HK-2 (cell line): Measurements from ENCODE around the gene FANCC.
"Not testable (repeated sequence)": the region's sequence is repeated elsewhere in the genome, so short reads cannot be mapped to it uniquely, and the experiment has no call there.

ENCODE experiments used
- DNase-seq: peaks from one replicate; pipeline ENCODE4 v3.0.0-alpha.2; 2018; ENCODE audit not compliant: unreplicated experiment

The FANCC gene

DNA sequence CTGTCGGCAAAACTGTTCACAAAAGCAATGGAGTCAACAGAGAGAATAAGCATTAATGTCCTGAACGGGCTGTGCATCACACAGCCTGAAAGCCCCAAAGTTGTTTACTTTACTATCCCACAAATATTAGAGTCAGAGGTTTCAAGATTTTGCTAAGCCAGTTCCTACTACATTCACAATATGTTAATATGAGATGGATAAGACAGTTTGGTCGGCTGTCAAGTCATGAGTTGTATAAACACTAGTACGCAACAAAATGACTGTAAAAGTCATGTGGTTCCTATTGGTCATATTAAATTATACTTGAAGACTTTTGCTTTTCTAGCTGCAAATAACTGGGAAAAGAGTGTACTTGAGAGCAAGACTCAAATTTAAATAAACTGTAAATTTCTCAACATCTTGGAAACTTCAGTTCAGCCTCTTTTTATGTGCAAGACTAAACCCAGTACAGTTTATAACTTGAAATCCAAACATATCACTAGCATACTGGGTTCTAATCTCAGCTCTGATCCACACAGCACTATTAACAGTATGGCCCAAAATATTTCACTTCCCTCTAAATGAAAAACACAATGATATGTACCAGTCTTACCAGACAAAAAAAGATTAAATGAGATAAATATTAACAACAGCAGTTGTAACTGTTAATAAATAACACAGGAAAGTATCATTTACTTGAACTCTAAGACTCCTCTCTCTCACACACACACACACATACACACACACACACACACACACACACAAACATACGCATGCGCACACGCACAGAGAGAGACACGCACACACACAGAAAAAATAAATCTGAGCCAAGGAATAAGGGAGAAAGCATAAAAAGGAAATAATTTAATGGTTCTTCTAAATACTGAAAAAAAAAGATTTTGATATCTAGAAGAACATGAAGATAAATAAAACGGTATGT is 33.1 kb downstream of the FANCC start:
- DNase-seq = peak; percentile 20

- no peak for DNase-seq
Observed at GRCh38 chr9:95283673-95284072, 33.8 kb downstream of the FANCC start.

- DNase-seq = no peak
Observed at GRCh38 chr9:95282332-95282731, 35.2 kb downstream of the FANCC start.

- no peak for DNase-seq
Observed at GRCh38 chr9:95280745-95281144, 36.8 kb downstream of the FANCC start.

DNA sequence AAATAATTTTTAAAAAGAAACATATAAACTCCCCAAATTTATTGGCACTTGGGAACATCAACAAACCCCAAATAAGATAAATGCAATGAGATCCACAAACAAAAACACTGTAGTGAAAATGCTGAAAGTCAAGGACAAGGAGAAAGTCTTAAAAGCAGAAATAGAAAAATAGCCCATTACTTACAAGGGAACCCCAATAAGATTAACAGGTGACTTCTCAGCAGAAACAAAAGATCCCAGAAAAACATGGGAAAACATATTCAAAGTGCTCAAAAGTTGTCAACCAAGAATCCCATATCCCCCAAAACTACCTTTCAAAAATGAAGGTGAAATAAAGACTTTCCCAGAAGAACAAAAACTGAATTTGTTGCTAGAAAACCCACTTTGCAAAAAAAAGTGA is 40.0 kb downstream of the FANCC start:
- no peak for DNase-seq

- DNase-seq = no peak
Observed at GRCh38 chr9:95276395-95276954, 41.0 kb downstream of the FANCC start.

DNA sequence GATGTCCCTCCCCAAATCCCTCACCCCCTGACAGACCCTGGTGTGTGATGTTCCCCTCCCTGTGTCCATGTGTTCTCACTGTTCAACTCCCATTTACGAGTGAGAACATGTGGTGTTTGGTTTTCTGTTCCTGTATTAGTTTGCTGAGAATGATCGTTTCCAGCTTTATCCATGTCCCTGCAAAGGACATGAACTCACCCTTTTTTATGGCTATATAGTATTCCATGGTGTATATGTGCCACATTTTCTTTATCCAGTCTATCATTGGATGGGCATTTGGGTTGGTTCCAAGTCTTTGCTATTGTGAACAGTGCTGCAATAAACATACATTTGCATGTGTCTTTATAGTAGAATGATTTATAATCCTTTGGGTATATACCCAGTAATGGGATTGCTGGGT is 43.3 kb downstream of the FANCC start:
- not testable (repeated sequence) for DNase-seq

GRCh38 chr9:95273369-95274022 is 44.0 kb downstream of the FANCC start:
- DNase-seq = no peak

DNA sequence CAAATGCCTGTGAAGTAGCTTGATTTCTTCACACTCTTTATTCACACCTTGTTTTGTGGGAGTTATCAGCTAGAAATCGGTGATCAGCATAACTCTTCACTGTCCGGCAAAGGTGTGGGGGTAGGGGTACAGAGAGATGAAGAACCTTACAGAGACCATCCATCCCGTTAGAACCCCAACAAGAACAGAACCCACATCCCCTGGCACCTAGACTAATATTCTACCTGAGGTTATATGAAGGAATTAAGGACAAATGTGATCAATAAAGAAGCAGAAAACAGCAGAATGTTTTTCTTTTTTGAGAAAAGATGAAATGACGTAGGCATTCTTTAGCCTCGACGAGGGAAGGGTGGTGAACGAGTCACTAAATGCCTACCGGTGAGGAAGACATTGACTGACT is 44.7 kb downstream of the FANCC start:
- no peak for DNase-seq

DNA sequence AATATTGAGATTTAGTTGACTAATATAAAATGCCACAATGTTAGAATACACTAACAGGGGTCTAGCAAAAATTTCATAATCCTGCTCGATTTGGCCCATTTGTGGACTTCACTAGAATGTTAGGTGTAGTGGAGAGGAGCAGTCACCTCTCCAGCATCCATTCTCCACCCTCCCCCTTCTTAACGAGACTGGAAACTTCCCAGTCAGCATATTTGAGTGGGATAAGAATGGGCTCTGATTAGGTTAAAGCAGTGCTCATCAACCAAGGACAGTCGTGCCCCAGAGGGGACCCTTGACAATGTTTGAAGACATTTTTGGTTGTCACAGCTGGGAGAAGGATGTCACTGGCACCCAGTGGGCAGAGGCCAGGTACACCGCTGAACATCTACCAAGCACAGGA is 46.7 kb downstream of the FANCC start:
- DNase-seq = no peak

- peak; percentile 28 for DNase-seq
Observed at GRCh38 chr9:95269803-95270773, 47.4 kb downstream of the FANCC start.

DNA sequence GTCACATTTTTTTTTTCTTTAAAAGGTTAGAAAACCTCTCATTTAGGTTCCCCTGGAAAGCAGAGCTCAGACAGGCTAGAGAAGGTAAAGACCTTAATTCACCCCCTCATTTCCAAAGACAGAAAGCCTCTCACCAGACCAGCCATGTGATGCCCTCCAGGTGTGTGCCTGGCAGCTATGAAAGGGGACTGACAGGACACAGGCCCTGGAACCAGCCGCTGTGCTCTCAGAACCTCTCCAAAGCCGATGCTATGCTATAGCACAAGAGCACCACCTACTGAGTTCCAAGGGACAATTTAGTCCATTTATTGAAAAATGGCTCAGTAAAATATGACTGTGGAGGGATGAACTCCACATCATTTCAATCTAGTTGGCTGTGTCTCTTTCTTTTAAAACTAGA is 48.8 kb downstream of the FANCC start:
- no peak for DNase-seq

- DNase-seq = no peak
Observed at GRCh38 chr9:95266649-95267048, 50.9 kb downstream of the FANCC start.

DNA sequence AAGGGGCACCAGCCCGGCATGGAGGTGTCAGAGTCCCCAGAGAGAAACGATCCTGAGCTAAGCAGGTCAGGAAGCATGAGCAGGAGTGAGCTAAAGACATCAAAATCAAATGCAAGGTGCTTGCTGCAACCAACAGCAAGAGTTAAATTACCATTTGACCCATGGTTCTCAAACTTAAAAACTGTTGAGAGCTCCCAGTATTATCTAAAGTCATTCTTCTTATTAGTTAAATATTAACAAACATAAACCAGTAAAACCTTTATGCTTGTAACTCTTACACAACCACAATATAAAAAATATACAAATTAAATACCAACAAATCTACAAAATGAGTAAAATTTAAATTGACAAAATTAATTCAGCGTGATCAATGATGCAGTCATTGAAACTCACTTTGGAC is 51.5 kb downstream of the FANCC start:
- DNase-seq = no peak

DNA sequence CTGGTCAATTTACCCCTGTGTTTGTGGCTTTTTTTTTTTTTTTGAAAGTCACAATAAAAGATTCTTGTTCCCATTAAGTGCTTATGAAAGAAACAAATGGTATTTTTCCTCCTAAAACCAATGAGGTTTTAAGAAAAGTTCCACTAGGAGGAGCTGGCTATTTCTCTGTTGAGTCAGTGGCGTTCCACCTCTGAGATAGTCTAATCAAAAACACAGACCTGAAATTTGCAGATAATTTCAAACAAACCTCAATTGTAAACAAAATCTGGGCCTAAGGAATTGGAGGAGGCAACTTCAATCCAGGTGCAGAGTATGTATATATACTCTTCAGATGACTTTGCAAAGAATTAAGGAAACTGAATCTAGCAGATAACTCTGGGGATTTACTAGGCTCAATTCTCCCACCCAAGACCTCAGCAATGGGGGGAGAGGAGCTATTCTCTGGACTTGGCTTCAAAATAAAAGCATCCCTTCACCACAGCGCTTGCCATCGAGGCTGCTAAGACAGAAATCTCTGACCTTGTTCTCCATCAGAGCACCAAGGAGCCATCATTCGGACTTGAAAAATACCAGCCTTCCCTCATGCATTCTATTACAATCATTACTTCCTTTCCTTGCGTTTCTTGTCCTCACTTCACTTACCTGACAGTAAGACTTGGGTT is 52.4 kb downstream of the FANCC start:
- no peak for DNase-seq

GRCh38 chr9:95261890-95262289 is 55.6 kb downstream of the FANCC start:
- no peak for DNase-seq

DNA sequence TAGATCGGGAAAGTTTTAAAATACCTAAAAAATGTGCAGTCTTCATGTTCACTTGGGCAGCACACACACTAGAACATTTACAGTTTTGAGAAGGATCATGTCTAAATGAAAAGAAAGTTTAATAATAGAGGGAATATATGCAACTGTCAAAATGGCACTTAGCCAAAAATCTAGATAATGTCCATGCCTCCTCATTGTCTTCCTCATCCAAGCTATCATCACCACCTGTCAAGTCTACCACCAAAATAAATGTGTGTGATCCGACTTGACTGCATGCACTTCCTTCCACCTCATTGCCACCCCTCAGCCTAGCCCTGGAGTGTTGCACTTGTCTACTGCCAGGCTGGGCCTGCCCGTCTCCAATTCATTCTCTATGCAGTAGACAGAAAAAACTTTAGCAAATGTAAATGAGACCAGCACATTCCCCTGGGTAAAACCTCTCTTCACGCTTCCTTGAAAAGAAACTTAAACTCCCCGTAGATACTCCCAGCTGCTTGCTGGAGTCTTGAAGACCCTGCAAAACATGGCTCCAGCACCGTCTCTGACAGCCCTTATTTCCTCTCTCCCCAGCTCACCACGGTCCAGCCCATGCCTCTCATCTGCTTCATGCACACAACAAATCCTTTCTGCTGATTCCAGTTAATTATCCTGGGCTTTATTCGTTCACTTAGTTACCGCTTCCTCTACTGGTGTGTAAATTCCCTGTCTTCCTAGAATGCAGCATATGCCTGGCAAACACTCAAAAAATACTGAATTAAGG is 66.9 kb downstream of the FANCC start:
- no peak for DNase-seq

DNA sequence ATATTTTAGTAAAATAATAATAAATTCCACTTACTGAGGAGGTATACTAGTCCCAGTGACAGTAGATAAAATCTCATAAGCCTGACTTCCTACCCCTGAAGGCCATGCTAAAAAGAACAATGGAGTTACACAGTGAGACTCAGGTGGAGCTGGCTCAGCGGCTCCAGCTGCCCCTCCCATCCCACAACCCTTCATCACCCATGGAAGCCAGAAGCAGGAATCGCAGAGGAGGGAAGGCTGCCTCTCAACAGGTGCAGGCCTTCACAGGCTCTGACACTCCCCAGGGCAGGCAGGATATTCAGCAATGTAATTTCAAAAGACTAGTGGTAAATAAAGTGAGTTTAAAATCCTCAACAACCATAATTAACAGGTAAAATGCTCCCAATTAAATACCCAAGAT is 67.5 kb downstream of the FANCC start:
- DNase-seq = no peak

- no peak for DNase-seq
Observed at GRCh38 chr9:95246547-95246946, 71.0 kb downstream of the FANCC start.

GRCh38 chr9:95242613-95243012 is 74.9 kb downstream of the FANCC start:
- DNase-seq = no peak
